GM10266 (cell line): ENCODE measurements around the gene UVSSA.
A peak's percentile ranks its signal among the peaks of the same experiment; 100 is the strongest.

Source experiments
- DNase-seq: peaks from one replicate; pipeline ENCODE4 v3.0.0; 2012; ENCODE audit errors: extremely low spot score
- CTCF ChIP-seq: IDR thresholded peaks from 2 replicates; pipeline ENCODE4 v1.5.1; 2012; ENCODE audit warnings: mild to moderate bottlenecking, low read depth; ENCODE audit not compliant: control insufficient read depth, insufficient read depth; ENCODE audit errors: missing control alignments

Gene UVSSA

GRCh38 chr4:1354983-1355275 lies 7.9 kb downstream of the UVSSA start:
- TF ChIP-seq CTCF = no peak
- DNase-seq = no peak

- no peak for DNase-seq
- TF ChIP-seq CTCF = no peak
Measured at GRCh38 chr4:1355378-1355777, 8.4 kb downstream of the UVSSA start.

GRCh38 chr4:1356181-1356998 lies 9.4 kb downstream of the UVSSA start:
- DNase-seq = peak; percentile 79
- TF ChIP-seq CTCF = peak; percentile 75

- DNase-seq = no peak
- no peak for TF ChIP-seq CTCF
Measured at GRCh38 chr4:1357356-1358248, 10.6 kb downstream of the UVSSA start.

- no peak for TF ChIP-seq CTCF
- DNase-seq = no peak
Measured at GRCh38 chr4:1358421-1359143, 11.6 kb downstream of the UVSSA start.

- TF ChIP-seq CTCF = no peak
- DNase-seq = no peak
Measured at GRCh38 chr4:1359144-1359501, 12.1 kb downstream of the UVSSA start.
